Loucy (cell line): Measurements from ENCODE around the gene INPP4B.

Source experiments
- CTCF ChIP-seq: fragments of 200-600 bp; sonication (generic); conservative IDR thresholded peaks from 2 replicates; pipeline ENCODE4 v1.5.1; 2014; ENCODE audit warnings: mild to moderate bottlenecking, antibody characterized with exemption, low read length
- EZH2phosphoT487 ChIP-seq: fragments of 200-600 bp; IDR thresholded peaks from 2 replicates; pipeline ENCODE4 v1.6.1; 2018; ENCODE audit warnings: antibody characterized with exemption, mild to moderate bottlenecking, moderate library complexity, borderline replicate concordance

GRCh38 chr4:142100941-142101340, 745.2 kb downstream of the INPP4B start:
- no peak for TF ChIP-seq CTCF
- TF ChIP-seq EZH2phosphoT487, result no peak
